GM12878 (cell line): ENCODE results near the gene SFXN5. TPM values are rescaled to one million over a fixed set of nuclear protein-coding genes. Genes with fewer than 3 reads are reported as not detected.

Experiments used
- ATAC-seq: fragments of 200-7000 bp; cut with Tn5 transposase; 3 replicates; pipeline ENCODE4 v1.9.1; 2020; ENCODE audit warnings: mild to moderate bottlenecking, moderate library complexity
- BruUV-seq: library from RNA; stranded (reverse); fragments of 400-500 nt; replicated peaks from 2 replicates; lab custom pipeline; 2021; lab: Mats Ljungman, UMichigan
- CTCF ChIA-PET: fragments of 300-600 bp; sonication (Branson Sonifier 250); formaldehyde crosslinking; extraction: SDS; loops from one replicate; lab custom pipeline; 2021; ENCODE audit warnings: inconsistent platforms; lab: Yijun Ruan, JAX
- POLR2A ChIA-PET: fragments of 350-600 bp; formaldehyde crosslinking; extraction: SDS; loops from one replicate; lab custom pipeline; 2021; ENCODE audit warnings: inconsistent platforms; lab: Charles Lee
- RAD21 ChIA-PET: fragments of 300-600 bp; sonication (Branson Sonifier 250); formaldehyde crosslinking; loops from one replicate; lab custom pipeline; 2023; ENCODE audit warnings: antibody characterized with exemption; ENCODE audit not compliant: unreplicated experiment; lab: Charles Lee
- SMC1A ChIA-PET: fragments of 300-600 bp; sonication (Branson Sonifier 250); formaldehyde crosslinking; loops from one replicate; lab custom pipeline; 2023; ENCODE audit not compliant: unreplicated experiment, uncharacterized antibody; lab: Charles Lee
- DNase-seq: peaks from one replicate; pipeline ENCODE4 v3.0.0-alpha.2; 2011; ENCODE audit warnings: low read depth, low spot score
- FAIRE-seq: peaks from 3 replicates; lab custom pipeline; 2011; peaks lifted over from hg19 to GRCh38; lab: Jason Lieb, UNC
- H2AFZ ChIP-seq: 2 replicates; pipeline ENCODE4 v1.6.0; 2011; ENCODE audit warnings: low read depth, low read length, control low read depth; ENCODE audit not compliant: control insufficient read depth
- H3K27ac ChIP-seq: 2 replicates; pipeline ENCODE4 v1.5.1; 2011; ENCODE audit warnings: control low read depth; ENCODE audit not compliant: control insufficient read depth, insufficient read depth
- H3K27me3 ChIP-seq, 2 experiments: replicated peaks in 1 of 2; 2 replicates each; pipeline versions ENCODE4 v1.6.0 to v1.6.1; 2011; ENCODE audit warnings: low read length in 1 of 2; ENCODE audit not compliant: control insufficient read depth in 2 of 2, insufficient read depth in 2 of 2
- H3K36me3 ChIP-seq, 2 experiments: 2 replicates each; pipeline ENCODE4 v1.5.1; 2011; ENCODE audit warnings: low read length in 1 of 2; ENCODE audit not compliant: control insufficient read depth in 2 of 2, insufficient read depth in 2 of 2
- H3K4me1 ChIP-seq: 2 replicates; pipeline ENCODE4 v1.6.1; 2011; ENCODE audit warnings: mild to moderate bottlenecking, low read length, moderate library complexity, mixed read lengths; ENCODE audit not compliant: control insufficient read depth, insufficient read depth
- H3K4me2 ChIP-seq: 2 replicates; pipeline ENCODE4 v1.6.0; 2011; ENCODE audit warnings: control low read depth; ENCODE audit not compliant: control insufficient read depth, insufficient read depth
- H3K4me3 ChIP-seq: fragments of 200-600 bp; sonication (generic); 2 replicates; pipeline ENCODE4 v1.5.1; 2016
- H3K79me2 ChIP-seq: 2 replicates; pipeline ENCODE4 v1.6.0; 2011; ENCODE audit warnings: low read length; ENCODE audit not compliant: control insufficient read depth, insufficient read depth
- H3K9ac ChIP-seq: 2 replicates; pipeline ENCODE4 v1.8.0; 2011; ENCODE audit warnings: low read length, control low read depth, mixed read lengths; ENCODE audit not compliant: control insufficient read depth, insufficient read depth
- H3K9me3 ChIP-seq: replicated peaks from 3 replicates; pipeline ENCODE4 v1.5.1; 2011; ENCODE audit warnings: mild to moderate bottlenecking, low read length; ENCODE audit not compliant: control insufficient read depth, insufficient read depth
- H4K20me1 ChIP-seq: 2 replicates; pipeline ENCODE4 v1.6.0; 2011; ENCODE audit not compliant: control insufficient read depth, insufficient read depth
- CBX3 ChIP-seq: fragments of 200-600 bp; sonication (generic); IDR thresholded peaks from 2 replicates; pipeline ENCODE4 v1.6.1; 2016; ENCODE audit warnings: low read depth, borderline replicate concordance
- MYB ChIP-seq: fragments of 150-350 bp; IDR thresholded peaks from 2 replicates; pipeline ENCODE4 v1.6.1; 2014; ENCODE audit warnings: mild to moderate bottlenecking, low read depth, low read length, borderline replicate concordance
- NRF1 ChIP-seq: conservative IDR thresholded peaks from 2 replicates; pipeline ENCODE4 v1.6.1; 2011; ENCODE audit warnings: mild to moderate bottlenecking, low read depth, low read length, improper control_type of control experiment
- POLR2AphosphoS5 ChIP-seq: IDR thresholded peaks from 2 replicates; pipeline ENCODE4 v1.6.1; 2011; ENCODE audit warnings: mild to moderate bottlenecking, low read length, inconsistent platforms
- POU2F2 ChIP-seq: IDR thresholded peaks from 3 replicates; pipeline ENCODE4 v1.6.1; 2011; ENCODE audit warnings: low read depth, mild to moderate bottlenecking, low read length, borderline replicate concordance
- RFX5 ChIP-seq: IDR thresholded peaks from 2 replicates; pipeline ENCODE4 v1.6.1; 2011; ENCODE audit warnings: low read depth, low read length, improper control_type of control experiment
- STAT1 ChIP-seq: fragments of 450-650 bp; conservative IDR thresholded peaks from 2 replicates; pipeline ENCODE4 v1.6.1; 2014; ENCODE audit warnings: antibody characterized with exemption, mild to moderate bottlenecking
- TBL1XR1 ChIP-seq: IDR thresholded peaks from 2 replicates; pipeline ENCODE4 v1.6.1; 2012; ENCODE audit warnings: low read depth, low read length, improper control_type of control experiment
- TCF7 ChIP-seq: IDR thresholded peaks from 2 replicates; pipeline ENCODE4 v1.6.1; 2014; ENCODE audit warnings: antibody characterized with exemption, borderline replicate concordance
- WGBS: methylation state at CpG from one replicate; pipeline ENCODE4 v1.1.6; 2016; ENCODE audit warnings: low lambda C conversion rate; ENCODE audit not compliant: insufficient replicate concordance, insufficient coverage; ENCODE audit errors: missing lambda C conversion rate; 5-methylcytosine and 5-hydroxymethylcytosine counted together
- in situ Hi-C: fragments of 300-500 bp; cut with MboI; formaldehyde crosslinking; loops from 9 replicates; pipeline ENCODE4 v1.14.3; 2018; ENCODE audit warnings: mixed read lengths
- intact Hi-C: fragments of 100-400 bp; cut with micrococcal nuclease; formaldehyde crosslinking; loops from one replicate; pipeline ENCODE4 v1.14.2; 2022; ENCODE audit not compliant: unreplicated experiment
- polyA plus RNA-seq, 11 experiments: library from polyadenylated mRNA; depleted of rRNA in 4 of 11; unstranded in 6 of 11; stranded (reverse) in 5 of 11; fragments of >200 nt; fragmentation: Nextera tagmentation in 4 of 11; fragmentation: Illumina TruSeq in 1 of 11; extraction: Ambion mirVana in 4 of 11; extraction: Trizol in 1 of 11; gene quantifications; 1 replicate in 1 of 11; 2 replicates in 10 of 11; pipeline versions ENCODE4 v1.2.1 to v1.2.3, GENCODE V29; 2011 to 2016; ENCODE audit warnings: inconsistent platforms in 2 of 11, missing spikeins in 2 of 11, low read depth in 1 of 11
- total RNA-seq, 4 experiments: library from RNA; depleted of rRNA in 3 of 4; stranded (reverse); fragments of >200 nt in 3 of 4; fragmentation: Illumina TruSeq in 1 of 4; extraction: Trizol in 1 of 4; gene quantifications; 2 replicates each; pipeline versions ENCODE4 v1.2.1 to v1.2.3, GENCODE V29; 2013 to 2021

The SFXN5 gene
- total and polyA plus RNA-seq, 10 of the 15 experiments (the other 5 are each of a cell fraction or from before 2014, with no cell fraction given) = 3.3 to 15.9 (median 11.2) TPM

- ChIA-PET RAD21 (no interaction called here), SMC1A (no interaction called here), POLR2A (no interaction called here), CTCF (no interaction called here)
- H3K4me1 ChIP-seq = no peaks in the 10 kb centered on the region
- H3K9ac ChIP-seq = no peak overlapping the region
- H3K4me3 ChIP-seq = no peak overlapping the region
- in situ Hi-C loops = no loop called here
- no peak overlapping the region for H3K27ac ChIP-seq
- intact Hi-C loops = no loop called here
- ATAC-seq (no peak), DNase-seq (no peak), FAIRE-seq (no peak)
- no peaks in the 10 kb centered on the region for H3K27me3 ChIP-seq
- TF ChIP-seq CBX3 = no peak
- no peak for TF ChIP-seq TBL1XR1
- no peak for TF ChIP-seq POLR2AphosphoS5
- no peak for TF ChIP-seq RFX5
- TF ChIP-seq STAT1 = no peak
- 77% methylated on average over 5 of the region's 5 CpGs for WGBS
- BruUV-seq = no TSS peak
- H3K4me2 ChIP-seq = no peak overlapping the region
- no peaks in the 10 kb centered on the region for H4K20me1 ChIP-seq
- H2AFZ ChIP-seq = no peak overlapping the region
- H3K79me2 ChIP-seq = no peaks in the 10 kb centered on the region
- no peaks in the 10 kb centered on the region; the same call in 2 of the 3 replicates for H3K9me3 ChIP-seq
- H3K36me3 ChIP-seq = no peaks in the 10 kb centered on the region
Measured at GRCh38 chr2:73054980-73055379, 16.5 kb downstream of the SFXN5 start.

GRCh38 chr2:73053316-73054114 is 18.0 kb downstream of the SFXN5 start:
- no peak overlapping the region for H3K4me3 ChIP-seq
- no peaks in the 10 kb centered on the region for H3K79me2 ChIP-seq
- no peaks in the 10 kb centered on the region for H3K27me3 ChIP-seq
- H3K36me3 ChIP-seq = no peaks in the 10 kb centered on the region
- no peak overlapping the region for H3K27ac ChIP-seq
- H3K4me2 ChIP-seq = no peak overlapping the region
- CTCF ChIA-PET = interaction anchor here (1.2 kb wide), 1 partner anchor 124 kb away, joined by 5 read pairs; no protein-coding TSS in a partner anchor
- ATAC-seq (no peak), DNase-seq (no peak), FAIRE-seq (no peak)
- TF ChIP-seq MYB (no peak), NRF1 (no peak), POU2F2 (no peak), TCF7 (no peak), POLR2AphosphoS5 (no peak)
- SMC1A ChIA-PET = interaction anchor here (0.6 kb wide), 1 partner anchor 49 kb away, joined by 3 read pairs; no protein-coding TSS in a partner anchor
- RAD21 ChIA-PET = interaction anchor here (1.1 kb wide), 1 partner anchor 159 kb away, joined by 3 read pairs; no protein-coding TSS in a partner anchor
- WGBS = 30% methylated on average over 6 of the region's 6 CpGs
- no peaks in the 10 kb centered on the region; the same call in 2 of the 3 replicates for H3K9me3 ChIP-seq
- BruUV-seq = no TSS peak
- POLR2A ChIA-PET = interaction anchor here (0.6 to 0.7 kb wide), 2 partner anchors 108 to 149 kb away, joined by 3 to 5 read pairs; partner anchors contain the start of gene NOTO
- no peak overlapping the region for H2AFZ ChIP-seq
- intact Hi-C loops = no loop called here
- no peak overlapping the region for H3K9ac ChIP-seq
- no peaks in the 10 kb centered on the region for H3K4me1 ChIP-seq
- H4K20me1 ChIP-seq = no peaks in the 10 kb centered on the region
- in situ Hi-C loops = no loop called here
